HepG2 (cell line): ENCODE results near the gene NPIPB6. TPM values are rescaled to one million over a fixed set of nuclear protein-coding genes. Genes with fewer than 3 reads are reported as not detected.

Experiments
- BORCS8-MEF2B ChIP-seq: sonication (generic); formaldehyde crosslinking; IDR thresholded peaks from 2 replicates; pipeline ENCODE4 v1.8.0; 2022; ENCODE audit warnings: mild to moderate bottlenecking, missing genetic modification reagents
- KDM5B ChIP-seq: sonication (generic); formaldehyde crosslinking; IDR thresholded peaks from 2 replicates; pipeline ENCODE4 v1.4.0; 2020; ENCODE audit warnings: missing genetic modification reagents, mild to moderate bottlenecking, borderline replicate concordance
- MAFF ChIP-seq: IDR thresholded peaks from 2 replicates; pipeline ENCODE4 v1.6.1; 2011; ENCODE audit warnings: low read depth, low read length, improper control_type of control experiment
- RXRA ChIP-seq: sonication (generic); formaldehyde crosslinking; IDR thresholded peaks from 2 replicates; pipeline ENCODE4 v1.5.1; 2020; ENCODE audit warnings: missing genetic modification reagents
- SRSF9 ChIP-seq: fragments of 200-400 bp; formaldehyde crosslinking; IDR thresholded peaks from 2 replicates; pipeline ENCODE4 v1.6.1; 2018; ENCODE audit warnings: borderline replicate concordance, mild to moderate bottlenecking, low read depth, low read length; ENCODE audit not compliant: insufficient read depth, poor library complexity, severe bottlenecking
- ZBTB7B ChIP-seq: sonication (generic); formaldehyde crosslinking; IDR thresholded peaks from 2 replicates; pipeline ENCODE4 v1.4.0; 2020; ENCODE audit warnings: missing genetic modification reagents
- microRNA-seq: library from miRNA; unstranded; fragments of <30 nt; microRNA quantifications from one replicate; pipeline ENCODE4, GENCODE V29; 2020
- polyA plus RNA-seq, 8 experiments: library from polyadenylated mRNA; depleted of rRNA in 3 of 8; stranded (reverse) in 7 of 8; unstranded in 1 of 8; fragments of >200 nt; fragmentation: Illumina TruSeq in 4 of 8; extraction: Trizol in 4 of 8; gene quantifications; 2 replicates each; pipeline versions ENCODE4 v1.2.1 to v1.2.3, GENCODE V29; 2011 to 2016; ENCODE audit warnings: low read depth in 4 of 8, missing spikeins in 1 of 8, mixed read lengths in 1 of 8; ENCODE audit not compliant: insufficient read depth in 1 of 8
- small RNA-seq, 3 experiments: library from RNA; depleted of rRNA; stranded (forward); fragments of <200 nt; gene quantifications; one replicate each; pipeline ENCODE3, GENCODE V24; 2012; ENCODE audit warnings: low read depth in 2 of 3, low replicate concordance in 1 of 3; ENCODE audit not compliant: insufficient read length in 3 of 3, insufficient read depth in 2 of 3
- total RNA-seq, 5 experiments: library from RNA; depleted of rRNA; stranded (reverse); fragments of >200 nt; fragmentation: Illumina TruSeq; extraction: Trizol; gene quantifications; 2 replicates each; pipeline ENCODE4 v1.2.3, GENCODE V29; 2016; ENCODE audit warnings: low read depth in 1 of 5
- TF ChIP-seq, protein P1 (sequence below): sonication (generic); formaldehyde crosslinking; IDR thresholded peaks from 2 replicates; pipeline ENCODE4 v1.5.1; 2020; ENCODE audit warnings: mild to moderate bottlenecking, missing genetic modification reagents, moderate library complexity
- TF ChIP-seq, protein P2 (sequence below): sonication (generic); formaldehyde crosslinking; IDR thresholded peaks from 2 replicates; pipeline ENCODE4 v1.4.0; 2020; ENCODE audit warnings: missing genetic modification reagents

The NPIPB6 gene
- total and polyA plus RNA-seq, 2 of the 13 experiments (the other 11 are each of a cell fraction or from before 2014, with no cell fraction given): 0.25 TPM; not detected in 1

GRCh38 chr16:28292731-28293600 is 70.3 kb downstream of the NPIPB6 start (continued):
- TF ChIP-seq SRSF9 (no peak), KDM5B (CRISPR knock-in tag) (peak; percentile 52), BORCS8-MEF2B (CRISPR knock-in tag) (0 out of 2 replicates have a peak, but pooled peaks have one; percentile 32), RXRA (CRISPR knock-in tag) (0 out of 2 replicates have a peak, but pooled peaks have one; percentile 21), MAFF (no peak), ZBTB7B (CRISPR knock-in tag) (0 out of 2 replicates have a peak, but pooled peaks have one; percentile 17)
- TF ChIP-seq, protein P1, sequence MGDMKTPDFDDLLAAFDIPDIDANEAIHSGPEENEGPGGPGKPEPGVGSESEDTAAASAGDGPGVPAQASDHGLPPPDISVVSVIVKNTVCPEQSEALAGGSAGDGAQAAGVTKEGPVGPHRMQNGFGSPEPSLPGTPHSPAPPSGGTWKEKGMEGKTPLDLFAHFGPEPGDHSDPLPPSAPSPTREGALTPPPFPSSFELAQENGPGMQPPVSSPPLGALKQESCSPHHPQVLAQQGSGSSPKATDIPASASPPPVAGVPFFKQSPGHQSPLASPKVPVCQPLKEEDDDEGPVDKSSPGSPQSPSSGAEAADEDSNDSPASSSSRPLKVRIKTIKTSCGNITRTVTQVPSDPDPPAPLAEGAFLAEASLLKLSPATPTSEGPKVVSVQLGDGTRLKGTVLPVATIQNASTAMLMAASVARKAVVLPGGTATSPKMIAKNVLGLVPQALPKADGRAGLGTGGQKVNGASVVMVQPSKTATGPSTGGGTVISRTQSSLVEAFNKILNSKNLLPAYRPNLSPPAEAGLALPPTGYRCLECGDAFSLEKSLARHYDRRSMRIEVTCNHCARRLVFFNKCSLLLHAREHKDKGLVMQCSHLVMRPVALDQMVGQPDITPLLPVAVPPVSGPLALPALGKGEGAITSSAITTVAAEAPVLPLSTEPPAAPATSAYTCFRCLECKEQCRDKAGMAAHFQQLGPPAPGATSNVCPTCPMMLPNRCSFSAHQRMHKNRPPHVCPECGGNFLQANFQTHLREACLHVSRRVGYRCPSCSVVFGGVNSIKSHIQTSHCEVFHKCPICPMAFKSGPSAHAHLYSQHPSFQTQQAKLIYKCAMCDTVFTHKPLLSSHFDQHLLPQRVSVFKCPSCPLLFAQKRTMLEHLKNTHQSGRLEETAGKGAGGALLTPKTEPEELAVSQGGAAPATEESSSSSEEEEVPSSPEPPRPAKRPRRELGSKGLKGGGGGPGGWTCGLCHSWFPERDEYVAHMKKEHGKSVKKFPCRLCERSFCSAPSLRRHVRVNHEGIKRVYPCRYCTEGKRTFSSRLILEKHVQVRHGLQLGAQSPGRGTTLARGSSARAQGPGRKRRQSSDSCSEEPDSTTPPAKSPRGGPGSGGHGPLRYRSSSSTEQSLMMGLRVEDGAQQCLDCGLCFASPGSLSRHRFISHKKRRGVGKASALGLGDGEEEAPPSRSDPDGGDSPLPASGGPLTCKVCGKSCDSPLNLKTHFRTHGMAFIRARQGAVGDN (CRISPR knock-in tag): peak; percentile 25
- TF ChIP-seq, protein P2, sequence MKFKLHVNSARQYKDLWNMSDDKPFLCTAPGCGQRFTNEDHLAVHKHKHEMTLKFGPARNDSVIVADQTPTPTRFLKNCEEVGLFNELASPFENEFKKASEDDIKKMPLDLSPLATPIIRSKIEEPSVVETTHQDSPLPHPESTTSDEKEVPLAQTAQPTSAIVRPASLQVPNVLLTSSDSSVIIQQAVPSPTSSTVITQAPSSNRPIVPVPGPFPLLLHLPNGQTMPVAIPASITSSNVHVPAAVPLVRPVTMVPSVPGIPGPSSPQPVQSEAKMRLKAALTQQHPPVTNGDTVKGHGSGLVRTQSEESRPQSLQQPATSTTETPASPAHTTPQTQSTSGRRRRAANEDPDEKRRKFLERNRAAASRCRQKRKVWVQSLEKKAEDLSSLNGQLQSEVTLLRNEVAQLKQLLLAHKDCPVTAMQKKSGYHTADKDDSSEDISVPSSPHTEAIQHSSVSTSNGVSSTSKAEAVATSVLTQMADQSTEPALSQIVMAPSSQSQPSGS: no peak
- TF ChIP-seq, all 625 proteins: peak for 14

Small RNA genes lying within 50 kb of the gene (microRNA-seq; reads per million reads assigned to microRNA genes)
- gene MIR6862-1: not detected

Small RNA genes lying within 50 kb of the gene (small RNA-seq; reads per million reads assigned to genes)
- 0 reads per million in 3 experiments for gene AC138904.2
- 0 reads per million in 3 experiments for gene MIR6862-1

Other genes starting within 250 kb of the NPIPB6 start
- gene XPO6, start 151.5 kb downstream of the NPIPB6 start, total RNA-seq (2016; rRNA removed; fragmentation: Illumina TruSeq; extraction: Trizol): 102 and 109 TPM in 2 replicates
- gene XPO6, start 151.5 kb downstream of the NPIPB6 start, polyA plus RNA-seq (2011; rRNA removed): 119 and 129 TPM in 2 replicates
- gene SBK1, start 71.0 kb downstream of the NPIPB6 start, total RNA-seq (2016; rRNA removed; fragmentation: Illumina TruSeq; extraction: Trizol): 0.15 and 0.18 TPM in 2 replicates
- 0.17 and 0.26 TPM in 2 replicates for gene SBK1, start 71.0 kb downstream of the NPIPB6 start, polyA plus RNA-seq (2011; rRNA removed)
- 113 and 170 TPM in 2 replicates for gene EIF3CL, start 40.3 kb upstream of the NPIPB6 start, total RNA-seq (2016; rRNA removed; fragmentation: Illumina TruSeq; extraction: Trizol)
- gene EIF3CL, start 40.3 kb upstream of the NPIPB6 start, polyA plus RNA-seq (2011; rRNA removed): 229 and 263 TPM in 2 replicates
- not detected in 2 replicates for gene NPIPB7, start 108.8 kb upstream of the NPIPB6 start, total RNA-seq (2016; rRNA removed; fragmentation: Illumina TruSeq; extraction: Trizol)
- gene NPIPB7, start 108.8 kb upstream of the NPIPB6 start, polyA plus RNA-seq (2011; rRNA removed): 0.05 and 0.08 TPM in 2 replicates
- gene CLN3, start 128.6 kb upstream of the NPIPB6 start, total RNA-seq (2016; rRNA removed; fragmentation: Illumina TruSeq; extraction: Trizol): 19.9 and 23.4 TPM in 2 replicates
- 46.8 and 50.0 TPM in 2 replicates for gene CLN3, start 128.6 kb upstream of the NPIPB6 start, polyA plus RNA-seq (2011; rRNA removed)
- gene APOBR, start 131.1 kb upstream of the NPIPB6 start, total RNA-seq (2016; rRNA removed; fragmentation: Illumina TruSeq; extraction: Trizol): 0.11 TPM in 1 of 2 replicates, not detected in the other
- 0.03 TPM in 2 replicates for gene APOBR, start 131.1 kb upstream of the NPIPB6 start, polyA plus RNA-seq (2011; rRNA removed)
- gene IL27, start 143.3 kb upstream of the NPIPB6 start, total RNA-seq (2016; rRNA removed; fragmentation: Illumina TruSeq; extraction: Trizol): 0.13 TPM in 1 of 2 replicates, not detected in the other
- gene IL27, start 143.3 kb upstream of the NPIPB6 start, polyA plus RNA-seq (2011; rRNA removed): 0.29 and 0.54 TPM in 2 replicates
- gene NUPR1, start 175.5 kb upstream of the NPIPB6 start, total RNA-seq (2016; rRNA removed; fragmentation: Illumina TruSeq; extraction: Trizol): 18.0 and 23.9 TPM in 2 replicates
- 20.7 and 25.6 TPM in 2 replicates for gene NUPR1, start 175.5 kb upstream of the NPIPB6 start, polyA plus RNA-seq (2011; rRNA removed)
- 21.2 and 29.4 TPM in 2 replicates for gene SGF29, start 190.4 kb upstream of the NPIPB6 start, total RNA-seq (2016; rRNA removed; fragmentation: Illumina TruSeq; extraction: Trizol)
- 5.0 and 5.4 TPM in 2 replicates for gene SGF29, start 190.4 kb upstream of the NPIPB6 start, polyA plus RNA-seq (2011; rRNA removed)
- 34.2 and 35.2 TPM in 2 replicates for gene SULT1A2, start 233.5 kb upstream of the NPIPB6 start, total RNA-seq (2016; rRNA removed; fragmentation: Illumina TruSeq; extraction: Trizol)
- gene SULT1A2, start 233.5 kb upstream of the NPIPB6 start, polyA plus RNA-seq (2011; rRNA removed): 32.9 and 33.0 TPM in 2 replicates
- 147 and 174 TPM in 2 replicates for gene SULT1A1, start 246.5 kb upstream of the NPIPB6 start, total RNA-seq (2016; rRNA removed; fragmentation: Illumina TruSeq; extraction: Trizol)
- gene SULT1A1, start 246.5 kb upstream of the NPIPB6 start, polyA plus RNA-seq (2011; rRNA removed): 114 and 117 TPM in 2 replicates